COLO829 (cell line): Measurements from ENCODE around the gene GRIP1.

Experiments
- DNase-seq: peaks from one replicate; pipeline ENCODE4 v3.0.0; 2012; ENCODE audit warnings: low spot score

GRIP1 gene

DNA sequence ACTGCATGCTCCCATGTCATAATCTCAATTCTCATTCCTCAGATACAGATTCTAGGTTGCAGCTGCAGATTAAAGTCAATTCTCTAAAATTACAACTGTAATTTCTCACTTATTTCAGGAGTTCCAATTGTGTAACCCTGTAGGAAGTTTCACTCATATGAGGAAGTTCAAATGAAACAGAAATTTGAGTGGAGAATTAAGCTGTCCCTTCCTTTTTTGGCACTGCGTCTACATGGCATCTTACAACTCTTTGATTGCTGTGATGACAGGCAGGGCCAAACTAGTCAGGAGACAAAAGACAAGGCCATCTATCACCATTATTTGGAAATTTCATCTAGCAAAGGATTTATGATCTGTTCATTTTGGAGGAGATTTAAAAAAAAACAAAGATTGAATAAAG lies 13.3 kb upstream of the GRIP1 start:
- no peak for DNase-seq

DNA sequence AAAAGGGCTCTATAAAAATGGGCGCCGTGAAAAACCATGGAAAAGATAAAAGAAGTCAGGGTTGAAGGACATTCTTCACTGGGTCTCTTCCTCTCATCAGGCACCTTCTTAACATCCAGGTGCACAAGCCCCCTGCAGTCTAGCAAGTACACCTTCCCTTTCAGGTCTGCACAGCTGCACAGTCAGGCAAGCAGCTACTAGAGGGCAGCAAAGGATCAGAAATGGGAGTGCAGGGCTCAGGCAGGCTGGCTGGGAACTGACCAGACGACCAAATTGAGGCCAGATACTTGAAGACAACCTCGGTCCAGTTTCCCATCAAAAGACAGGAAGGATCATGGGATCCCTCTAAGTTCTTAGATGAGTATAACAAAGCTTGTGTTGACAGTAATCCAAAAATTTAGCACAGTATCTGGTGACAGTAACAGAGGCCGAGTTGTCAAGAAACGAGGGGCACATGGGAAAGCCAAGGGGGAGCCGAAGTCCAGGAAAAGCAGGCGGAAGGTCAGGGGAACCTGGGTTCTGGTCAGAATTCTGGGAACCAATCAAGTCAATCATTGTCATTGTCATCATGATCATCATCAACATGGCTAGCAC lies 10.1 kb upstream of the GRIP1 start:
- DNase-seq, result peak; percentile 58

DNA sequence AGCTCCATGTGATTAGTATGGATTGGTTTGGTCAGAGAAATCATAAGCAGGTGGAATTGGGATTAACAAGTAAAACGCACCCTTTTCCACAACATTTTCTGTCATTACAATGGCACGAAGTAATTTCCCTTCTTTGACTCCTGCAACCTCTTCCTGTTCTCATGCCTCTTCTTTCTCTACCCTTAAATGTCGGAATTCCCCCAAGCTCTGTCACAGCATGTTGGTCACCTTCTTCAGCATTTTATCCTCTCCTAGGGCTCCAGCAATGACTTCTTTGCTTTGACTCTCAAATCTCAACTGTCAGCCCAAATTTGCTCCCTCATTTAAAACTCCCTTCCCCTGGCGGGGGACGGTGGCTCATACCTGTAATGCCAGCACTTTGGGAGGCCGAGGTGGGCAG lies 5.3 kb upstream of the GRIP1 start:
- no peak for DNase-seq

DNA sequence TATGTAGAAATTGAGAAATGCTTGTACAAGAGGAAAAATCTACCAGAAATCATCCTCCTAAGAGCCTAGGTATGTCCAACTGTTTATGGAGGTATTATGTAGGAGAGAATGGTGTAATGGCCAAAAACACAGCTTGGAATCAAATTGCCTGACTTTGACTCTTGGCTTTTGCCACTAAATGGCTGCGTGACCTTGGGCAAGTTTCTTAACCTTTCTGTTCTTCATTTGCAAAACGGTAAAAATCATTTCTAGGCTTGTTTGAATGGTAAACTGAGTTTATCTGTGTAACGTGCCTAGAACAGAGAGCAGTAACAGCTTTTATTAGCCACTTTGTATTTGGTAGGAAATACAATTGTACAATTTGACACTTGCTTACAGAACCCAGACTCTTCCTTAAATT lies 4.9 kb upstream of the GRIP1 start:
- no peak for DNase-seq

DNA sequence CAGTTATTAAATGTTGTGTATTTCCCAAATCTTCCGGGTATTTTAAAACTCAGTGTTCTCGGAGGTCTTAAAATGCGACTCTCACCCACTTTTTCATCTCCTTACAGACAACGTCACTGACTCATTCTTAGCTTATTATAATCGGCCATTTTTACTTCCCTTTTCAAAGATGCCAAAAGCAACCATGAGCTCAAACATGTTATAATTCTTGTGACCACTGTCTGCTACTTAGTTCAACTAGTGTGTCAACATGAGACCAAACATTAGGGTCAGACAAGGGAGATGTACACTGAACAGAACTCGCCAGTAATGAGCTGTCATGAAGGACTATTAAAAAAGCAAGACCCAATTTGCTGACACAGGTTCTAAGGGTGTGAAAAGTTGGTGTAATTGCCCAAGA lies 4.2 kb upstream of the GRIP1 start:
- no peak for DNase-seq

DNA sequence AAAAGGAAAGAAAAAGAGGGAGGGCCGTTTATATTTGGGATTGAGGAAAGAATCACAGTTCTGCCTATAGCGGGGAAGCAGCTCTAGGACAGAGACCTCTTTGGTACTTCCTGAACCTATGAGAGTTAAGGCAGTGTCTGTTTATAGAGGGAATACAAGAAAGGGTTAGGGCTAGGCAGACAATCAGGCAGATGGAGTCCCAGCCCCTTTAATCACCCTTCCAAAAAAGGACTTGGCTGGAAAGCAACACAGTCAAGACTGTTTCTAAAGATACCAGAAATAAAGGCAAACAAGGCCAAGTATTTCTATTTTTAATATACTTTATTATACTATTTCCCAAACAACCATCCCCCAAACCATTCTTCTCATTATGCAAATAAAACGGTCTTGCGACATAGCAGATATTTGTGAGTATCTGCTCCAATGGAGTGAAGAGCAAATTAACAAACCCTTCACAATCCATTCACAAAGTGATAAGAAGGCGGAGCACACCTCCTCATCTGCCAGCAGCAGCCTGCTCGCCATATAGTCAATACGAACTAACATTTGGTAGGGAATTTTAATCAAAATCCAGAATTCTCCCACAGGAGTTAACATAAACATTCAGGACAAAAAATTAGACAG lies 697 bp upstream of the GRIP1 start:
- no peak for DNase-seq

DNA sequence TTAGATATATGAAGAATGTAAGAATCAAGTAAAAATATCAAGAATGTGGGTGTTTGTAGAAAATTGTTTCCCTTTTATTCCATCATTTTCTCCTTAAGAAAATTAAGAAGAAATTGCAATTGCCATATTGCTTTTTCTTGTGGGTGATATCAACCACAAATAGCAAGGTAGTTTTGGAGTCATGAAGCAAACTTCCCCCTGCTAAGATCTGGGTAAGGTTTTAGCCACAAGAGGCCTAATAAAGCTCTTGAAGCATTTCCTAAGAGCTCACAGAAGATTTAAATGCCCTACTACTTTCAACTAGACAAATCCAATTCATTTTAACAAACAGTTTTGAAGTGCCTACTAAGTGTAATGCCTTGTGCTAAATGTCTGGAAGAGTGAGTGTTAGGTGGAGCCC lies 2.6 kb downstream of the GRIP1 start:
- no peak for DNase-seq

DNA sequence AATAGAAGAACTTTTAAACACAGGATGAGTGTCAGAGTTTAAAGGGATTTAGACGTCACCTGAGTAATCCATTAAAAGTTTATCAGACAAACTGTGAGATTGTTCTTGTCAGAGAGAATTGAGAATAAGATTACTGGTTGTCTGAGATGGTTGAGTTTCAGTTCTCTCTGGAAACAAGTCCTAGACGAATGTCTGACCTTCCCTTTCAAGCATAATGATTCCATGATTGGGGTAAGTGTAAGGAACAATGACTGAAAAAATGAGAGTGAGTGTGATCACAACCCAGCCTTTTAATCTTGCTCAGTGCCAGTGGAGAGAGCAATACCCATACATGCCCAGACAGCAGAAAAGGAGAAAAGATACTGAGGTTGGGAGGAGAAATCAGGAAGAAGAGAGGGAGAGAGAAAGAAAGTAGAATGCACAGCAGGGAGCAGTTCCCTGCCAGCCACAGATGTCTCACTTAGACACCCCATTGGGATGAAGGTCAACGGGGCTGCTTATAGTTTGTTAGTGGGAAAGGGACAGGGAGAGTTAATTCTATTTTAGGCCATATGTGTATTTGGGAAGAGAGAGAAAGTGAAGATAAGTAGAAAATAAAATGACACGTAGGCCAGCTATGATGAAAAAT lies 4.3 kb downstream of the GRIP1 start:
- DNase-seq, result no peak

DNA sequence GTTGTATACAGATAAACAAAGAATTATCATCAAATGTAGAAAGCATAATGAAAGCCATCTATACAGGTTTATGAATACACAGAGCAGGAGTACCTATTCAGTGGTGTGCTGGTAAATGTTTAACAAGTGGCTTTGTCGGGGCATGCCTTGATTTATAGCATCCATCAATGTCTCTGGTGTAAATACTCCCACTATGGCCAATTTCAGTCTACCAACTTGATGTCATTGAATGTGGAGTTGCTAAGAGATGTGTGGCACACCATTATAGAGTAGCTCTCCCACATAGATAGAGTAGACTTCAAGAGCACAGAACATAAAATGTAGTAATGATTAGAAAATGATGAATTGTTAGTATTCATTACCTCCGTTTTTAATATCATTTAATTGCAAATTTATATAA lies 9.3 kb downstream of the GRIP1 start:
- no peak for DNase-seq

DNA sequence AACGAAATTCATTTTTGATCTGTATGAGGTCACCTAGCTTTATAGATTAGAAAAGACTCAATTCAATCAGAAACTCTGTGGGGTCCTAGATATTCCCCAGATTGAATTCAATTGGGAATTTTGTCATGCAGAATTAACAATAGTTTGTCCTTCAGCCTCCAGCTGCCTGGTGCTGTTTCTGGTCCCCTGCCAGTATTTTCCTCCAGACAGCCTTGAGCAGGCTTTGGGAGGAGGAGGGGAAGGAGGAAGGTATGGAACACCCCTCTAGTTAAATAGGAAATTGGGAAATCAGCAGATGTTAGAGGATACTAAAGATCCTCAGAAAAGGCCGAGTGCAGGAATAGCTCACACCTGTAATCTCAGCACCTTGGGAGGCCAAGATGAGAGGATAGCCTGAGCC lies 10.6 kb downstream of the GRIP1 start:
- no peak for DNase-seq

DNA sequence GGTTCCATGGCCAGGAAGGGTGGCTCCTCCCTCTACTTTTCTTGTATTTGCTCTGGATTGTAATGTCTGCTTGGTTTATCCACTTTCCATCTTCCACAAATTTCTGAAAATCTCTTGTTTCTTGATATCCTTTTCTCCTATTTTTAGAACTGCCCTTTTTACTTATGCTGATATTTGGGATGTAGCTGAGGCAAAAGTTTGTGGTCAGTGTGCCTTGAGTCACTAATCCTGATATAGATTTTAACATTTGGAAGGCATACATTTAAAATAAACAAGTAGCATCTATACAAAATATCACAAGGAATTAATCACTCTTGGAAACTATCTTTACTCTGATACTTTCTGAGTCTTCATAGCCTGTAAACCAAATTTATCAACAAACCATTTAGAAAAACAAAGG lies 11.0 kb downstream of the GRIP1 start:
- no peak for DNase-seq

DNA sequence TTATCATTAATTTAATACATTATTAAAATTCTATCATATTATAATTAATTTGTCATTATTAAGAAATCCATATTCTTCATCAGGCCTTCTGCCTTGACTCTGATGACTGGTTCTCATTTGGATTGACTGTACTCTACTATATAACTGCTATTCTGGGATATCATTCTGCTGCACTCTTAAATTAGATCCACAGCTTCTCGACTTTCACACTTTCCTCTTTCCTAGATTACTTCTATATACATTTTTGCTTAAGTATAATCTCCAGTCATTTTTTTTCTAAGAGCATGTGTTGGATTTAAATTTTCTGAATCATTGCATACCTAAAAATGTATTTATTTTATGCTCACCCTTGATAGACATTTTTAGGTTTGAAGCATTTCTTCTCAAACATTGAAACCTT lies 12.4 kb downstream of the GRIP1 start:
- no peak for DNase-seq

DNA sequence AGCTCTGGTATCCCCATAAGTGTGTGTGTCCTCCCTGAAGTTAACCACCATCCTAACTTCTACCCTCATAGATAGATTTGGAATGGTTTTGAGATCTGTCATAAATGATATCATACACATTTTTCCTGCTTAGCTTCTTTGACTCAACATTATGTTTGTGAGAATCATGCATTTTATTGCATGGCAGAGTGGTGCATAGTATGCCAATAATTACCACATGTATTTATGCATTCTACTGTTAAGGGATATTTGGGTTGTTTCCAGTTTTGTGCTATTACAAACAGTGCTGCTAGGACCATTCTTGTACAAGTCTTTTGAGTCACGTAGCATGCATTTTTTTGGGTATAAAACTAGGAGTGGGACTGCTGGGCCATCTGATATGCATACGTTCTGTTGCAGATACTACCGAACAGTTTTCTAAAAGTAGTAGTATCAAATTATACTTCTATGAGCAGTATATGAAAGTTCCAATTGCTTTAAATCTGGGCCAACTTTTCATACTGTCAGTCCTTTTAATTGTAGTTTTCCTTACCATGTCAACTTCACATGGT lies 13.4 kb downstream of the GRIP1 start:
- no peak for DNase-seq

DNA sequence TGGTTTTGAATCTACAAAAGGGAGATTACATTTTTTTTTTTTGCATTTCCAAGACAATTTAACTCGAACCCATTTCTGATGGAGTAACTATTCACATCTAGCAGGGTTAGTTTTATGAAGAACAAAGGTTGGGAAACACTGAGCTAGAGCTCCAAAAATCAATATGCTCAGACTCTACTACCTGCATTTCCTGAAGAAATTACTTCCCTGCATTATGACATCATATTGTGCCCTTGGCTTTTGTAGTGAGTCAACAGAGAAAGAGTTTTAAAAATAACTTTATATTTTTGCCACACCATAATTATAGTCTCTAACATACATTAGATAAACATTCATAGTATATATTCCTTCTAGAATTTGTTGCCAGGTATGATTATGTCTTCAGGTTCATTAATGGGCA lies 14.8 kb downstream of the GRIP1 start:
- DNase-seq, result no peak

DNA sequence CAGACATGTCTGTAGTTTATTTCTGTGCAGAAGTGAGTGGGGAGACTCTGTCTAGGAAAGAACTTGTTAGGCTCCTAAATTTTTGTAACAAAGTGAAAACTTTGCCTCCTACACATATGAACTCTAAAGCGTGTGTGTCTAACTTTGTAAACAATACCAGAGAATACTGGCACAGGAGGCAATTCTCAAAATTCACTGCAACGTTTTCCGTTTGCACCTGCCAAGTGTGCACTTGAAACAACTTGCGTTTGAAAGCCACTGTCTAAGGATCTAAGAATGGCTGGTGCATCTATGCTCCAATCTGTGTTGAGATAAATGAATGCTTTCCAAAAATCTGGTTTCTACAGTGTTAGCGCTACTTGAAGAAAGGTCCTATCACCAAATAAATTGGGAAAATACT lies 15.3 kb downstream of the GRIP1 start:
- DNase-seq, result no peak

DNA sequence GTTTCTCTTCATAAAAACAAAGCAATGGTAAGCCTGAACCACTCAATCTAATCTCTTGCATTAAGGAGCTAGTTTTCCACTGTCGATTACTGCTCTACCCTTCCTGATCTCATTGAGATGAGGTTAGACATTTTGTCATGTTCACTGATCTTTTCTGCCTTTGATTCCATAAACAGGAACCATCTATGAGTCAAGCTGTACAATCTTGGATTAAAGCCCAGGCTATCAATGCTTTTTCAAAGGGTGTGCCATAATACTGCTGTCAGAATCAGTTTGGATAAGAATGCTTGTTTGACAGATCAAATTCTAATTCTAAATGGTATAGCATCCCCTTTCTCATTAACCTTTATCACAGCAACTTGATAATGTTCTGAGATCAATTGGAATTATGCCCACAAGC lies 16.1 kb downstream of the GRIP1 start:
- DNase-seq, result peak; percentile 18

DNA sequence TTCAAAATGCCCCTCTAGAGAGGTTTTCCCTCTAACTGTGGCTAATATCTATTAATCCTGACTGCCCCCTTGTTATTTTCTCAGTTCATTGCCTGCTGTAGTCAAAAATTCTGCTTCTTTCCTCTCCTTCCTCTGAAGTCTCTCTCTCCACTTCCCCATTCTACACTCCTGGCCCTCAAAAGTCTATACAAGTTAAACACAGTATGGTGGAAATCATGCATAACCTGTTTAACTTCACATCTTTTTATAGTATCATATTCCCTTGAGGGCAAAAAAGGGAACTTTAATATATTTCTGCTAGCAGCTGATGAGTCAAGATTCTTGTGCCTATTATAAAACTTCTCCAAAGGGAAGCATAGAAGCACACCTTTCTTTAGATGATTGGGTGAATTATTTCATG lies 16.7 kb downstream of the GRIP1 start:
- DNase-seq, result no peak

DNA sequence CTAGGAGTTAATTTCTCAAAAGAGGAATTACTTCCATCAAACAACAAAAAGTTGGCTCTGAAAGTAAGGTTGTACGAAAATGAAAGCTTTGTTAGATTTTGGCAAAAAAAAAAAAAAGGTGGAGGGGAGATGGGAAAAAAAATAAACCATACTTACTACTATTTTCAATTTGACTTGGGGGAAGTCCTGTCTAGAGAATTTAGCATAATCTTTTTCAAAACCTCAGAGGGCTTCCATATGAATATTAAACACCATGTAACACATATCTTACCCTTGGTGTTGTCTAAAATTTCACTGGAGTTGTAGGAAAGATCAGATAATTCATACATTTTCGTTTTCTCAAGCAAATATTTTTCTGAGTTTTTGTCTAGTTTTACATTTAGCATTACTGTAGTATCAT lies 17.5 kb downstream of the GRIP1 start:
- no peak for DNase-seq

DNA sequence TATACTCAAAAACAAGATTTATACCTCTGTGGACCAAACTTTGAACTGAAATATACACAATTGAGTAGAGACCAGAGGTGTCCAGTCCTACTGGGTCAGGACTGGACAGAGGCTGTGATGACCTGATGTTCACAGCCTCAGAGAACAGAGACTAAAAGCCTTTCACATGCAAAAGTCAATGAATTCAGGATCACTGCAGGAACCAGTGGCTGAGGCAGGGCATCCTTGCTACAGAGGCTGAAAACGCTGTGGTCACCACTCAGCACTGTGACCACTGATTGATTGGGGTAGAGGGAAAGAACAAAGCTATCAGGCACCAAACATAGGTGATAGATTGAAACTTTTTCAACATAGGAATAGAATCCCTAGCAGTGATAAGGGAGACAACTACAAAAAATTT lies 25.1 kb downstream of the GRIP1 start:
- no peak for DNase-seq

DNA sequence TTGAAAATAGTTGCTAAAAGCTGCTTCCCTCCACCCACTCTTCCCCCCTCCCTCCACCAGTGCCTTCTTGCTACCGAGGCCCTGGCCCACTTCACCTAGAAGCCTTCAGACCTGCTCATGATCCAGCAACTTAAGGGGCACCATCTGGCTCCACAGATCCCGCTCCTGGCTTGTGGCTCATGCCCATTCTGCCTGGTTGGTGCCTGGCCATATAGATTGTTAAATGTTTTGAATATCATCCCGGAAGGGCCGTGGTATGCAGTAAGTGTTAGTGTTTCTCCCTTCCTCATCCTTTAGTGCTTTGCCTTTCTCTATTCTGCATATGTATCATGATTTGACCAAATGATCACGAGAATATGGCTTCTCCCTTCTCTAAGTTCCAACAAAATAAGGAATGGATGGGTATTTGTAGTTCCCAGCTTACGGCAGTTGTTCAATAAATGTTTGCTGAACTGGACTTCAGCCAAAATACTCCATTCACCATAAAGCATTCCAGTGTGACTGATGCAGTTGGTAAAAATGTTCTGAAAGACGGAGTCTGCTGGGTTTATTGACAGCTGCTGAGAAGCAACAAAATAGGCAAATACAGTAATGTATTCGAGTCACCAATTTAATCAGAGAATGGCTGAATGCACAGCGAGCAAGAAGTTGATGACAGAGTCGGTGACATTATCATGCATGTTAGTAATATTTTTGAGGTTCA lies 30.7 kb downstream of the GRIP1 start:
- no peak for DNase-seq

DNA sequence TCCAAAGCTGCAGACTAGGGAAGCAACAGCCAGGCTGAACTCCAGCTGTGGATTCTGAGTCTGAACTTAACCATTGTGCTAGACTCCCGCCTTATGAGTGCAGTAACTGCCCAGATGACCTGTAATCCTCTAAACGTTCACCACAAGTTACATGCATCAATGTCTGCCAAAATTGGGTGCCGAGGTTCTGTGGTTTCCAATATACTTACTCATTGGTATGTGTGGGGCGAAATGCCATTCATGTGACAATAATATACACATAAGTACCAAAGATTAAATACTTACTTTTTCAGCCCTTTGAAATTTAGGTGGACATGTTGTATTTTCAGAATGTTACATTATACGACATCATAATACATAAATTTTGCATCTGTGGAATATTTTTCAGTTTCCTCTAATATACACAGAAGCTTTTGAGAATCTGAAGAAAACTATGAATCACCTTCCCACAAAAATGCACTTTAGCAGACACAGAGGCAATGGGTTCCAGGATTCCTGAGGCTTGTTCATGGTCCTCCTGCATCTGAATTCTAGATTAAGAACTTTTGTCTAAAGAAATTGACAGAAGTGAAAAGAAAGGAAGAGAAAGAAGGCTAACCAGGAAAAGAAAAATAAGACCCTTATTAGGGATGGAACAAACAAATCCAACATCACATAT lies 31.7 kb downstream of the GRIP1 start:
- peak; percentile 30 for DNase-seq

DNA sequence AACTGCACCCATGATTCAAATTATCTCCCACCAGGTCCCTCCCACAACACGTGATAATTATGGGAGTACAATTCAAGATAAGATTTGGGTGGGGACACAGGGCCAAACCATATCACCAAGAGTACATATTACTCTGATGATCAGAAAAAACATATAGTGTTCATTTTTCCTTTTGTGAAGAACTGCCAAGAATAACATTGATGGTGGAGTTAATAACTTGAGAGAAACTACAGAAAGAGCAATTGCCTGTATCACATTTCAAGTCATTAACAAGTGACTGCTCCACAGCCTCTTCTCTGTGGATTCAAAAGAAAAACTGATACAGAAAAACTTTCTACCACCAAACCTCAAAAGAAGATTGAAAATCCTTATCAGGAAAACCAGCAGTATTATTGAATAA lies 34.7 kb downstream of the GRIP1 start:
- no peak for DNase-seq
